Endodermal cell (in vitro differentiated cells): ENCODE measurements around the gene SLC9C1. TPM values are rescaled to one million over a fixed set of nuclear protein-coding genes. Genes with fewer than 3 reads are reported as not detected.
A peak's percentile ranks its signal among the peaks of the same experiment; 100 is the strongest.

Source experiments
- DNase-seq: peaks from one replicate; pipeline ENCODE4 v3.0.0-alpha.2; 2017
- H3K27ac ChIP-seq: 2 replicates; pipeline ENCODE4 v1.5.1; 2013; ENCODE audit warnings: mild to moderate bottlenecking, low read depth, low read length, moderate library complexity
- H3K27me3 ChIP-seq: 2 replicates; pipeline ENCODE4 v1.6.1; 2013; ENCODE audit warnings: mild to moderate bottlenecking, low read length, moderate library complexity; ENCODE audit not compliant: insufficient read depth, control insufficient read depth, poor library complexity, severe bottlenecking
- H3K36me3 ChIP-seq: 2 replicates; pipeline ENCODE4 v1.7.0; 2013; ENCODE audit warnings: mild to moderate bottlenecking, low read length, moderate library complexity; ENCODE audit not compliant: control insufficient read depth, insufficient read depth
- H3K4me1 ChIP-seq: one replicate; pipeline ENCODE4 v1.7.0; 2013; ENCODE audit warnings: low read length; ENCODE audit not compliant: control insufficient read depth, insufficient read depth
- H3K4me3 ChIP-seq: 2 replicates; pipeline ENCODE4 v1.5.1; 2013; ENCODE audit warnings: mild to moderate bottlenecking, low read length, moderate library complexity
- H3K9ac ChIP-seq: 2 replicates; pipeline ENCODE4 v1.6.1; 2013; ENCODE audit warnings: mild to moderate bottlenecking, low read length, moderate library complexity; ENCODE audit not compliant: poor library complexity, severe bottlenecking; ENCODE audit errors: extremely low read depth
- H3K9me3 ChIP-seq: 2 replicates; pipeline ENCODE4 v1.6.1; 2013; ENCODE audit warnings: mild to moderate bottlenecking, low read length, moderate library complexity; ENCODE audit not compliant: control insufficient read depth
- H3K27ac Mint-ChIP-seq: 2 replicates; pipeline ENCODE4 v1.8.0; 2020; ENCODE audit warnings: mixed read lengths
- H3K27me3 Mint-ChIP-seq: 2 replicates; pipeline ENCODE4 v1.8.0; 2021; ENCODE audit warnings: mild to moderate bottlenecking, mixed read lengths; ENCODE audit not compliant: insufficient read depth
- H3K36me3 Mint-ChIP-seq: 2 replicates; pipeline ENCODE4 v1.8.0; 2020; ENCODE audit warnings: low read depth, mixed read lengths
- H3K4me1 Mint-ChIP-seq: 2 replicates; pipeline ENCODE4 v1.8.0; 2020; ENCODE audit warnings: mixed read lengths
- H3K4me3 Mint-ChIP-seq: 2 replicates; pipeline ENCODE4 v1.8.0; 2020; ENCODE audit warnings: mild to moderate bottlenecking, moderate library complexity, mixed read lengths
- H3K9me3 Mint-ChIP-seq: 2 replicates; pipeline ENCODE4 v1.8.0; 2020; ENCODE audit warnings: mild to moderate bottlenecking, mixed read lengths
- CTCF ChIP-seq: fragments of 200-600 bp; sonication (generic); conservative IDR thresholded peaks from 2 replicates; pipeline ENCODE4 v1.5.0; 2021; ENCODE audit warnings: antibody characterized with exemption, mild to moderate bottlenecking
- WGBS, 2 experiments: methylation state at CpG; one replicate each; pipeline versions ENCODE4 v1.1.5 to v1.1.7; 2013; ENCODE audit warnings: missing lambda C conversion rate in 2 of 2, mixed read lengths in 1 of 2; ENCODE audit not compliant: insufficient coverage in 1 of 2, insufficient read length in 1 of 2; 5-methylcytosine and 5-hydroxymethylcytosine counted together
- total RNA-seq, 2 donors: library from RNA; stranded (reverse); fragmentation: NEBNext Ultra II Directional in 1 of 2; extraction: Animal tissue kit (Norgen Biotek cat#: 25700) in 1 of 2; gene quantifications; 2 replicates in 1 of 2; 3 replicates in 1 of 2; pipeline ENCODE4 v1.2.1, GENCODE V29; 2021

SLC9C1 gene
- total RNA-seq, 2 donors from 2014 or later = 0.24 to 0.66 TPM

- peaks cover 8% of the 10 kb centered on the region for H3K4me1 ChIP-seq
- no peaks in the 10 kb centered on the region for H3K27me3 Mint-ChIP-seq
- WGBS, 2 experiments = 88 to 90% methylated on average over 8 to 10 of the region's 10 CpGs
- H3K4me3 Mint-ChIP-seq = no peak overlapping the region
- TF ChIP-seq CTCF = no peak
- no peak overlapping the region for H3K9ac ChIP-seq
- H3K9me3 Mint-ChIP-seq = no peaks in the 10 kb centered on the region
- H3K36me3 ChIP-seq = no peaks in the 10 kb centered on the region
- no peak overlapping the region for H3K27ac ChIP-seq
- peak overlapping the region; percentile 84 for H3K27ac Mint-ChIP-seq
- no peaks in the 10 kb centered on the region for H3K9me3 ChIP-seq
- no peak overlapping the region for H3K4me3 ChIP-seq
- DNase-seq = no peak
- H3K4me1 Mint-ChIP-seq = peaks cover 40% of the 10 kb centered on the region
- H3K27me3 ChIP-seq = no peaks in the 10 kb centered on the region
- H3K36me3 Mint-ChIP-seq = no peaks in the 10 kb centered on the region
These were observed 166.2 kb downstream of the SLC9C1 start for GRCh38 chr3:112127522-112128494.

GRCh38 chr3:112126511-112126911 is 167.5 kb downstream of the SLC9C1 start:
- DNase-seq = peak; percentile 74
- no peak overlapping the region for H3K4me3 Mint-ChIP-seq
- H3K9me3 ChIP-seq = no peaks in the 10 kb centered on the region
- 22 to 44% methylated on average over 1 of the region's 1 CpG for WGBS, 2 experiments
- peaks cover 8% of the 10 kb centered on the region for H3K4me1 ChIP-seq
- H3K4me3 ChIP-seq = no peak overlapping the region
- TF ChIP-seq CTCF = no peak
- no peaks in the 10 kb centered on the region for H3K27me3 Mint-ChIP-seq
- H3K4me1 Mint-ChIP-seq = peaks cover 40% of the 10 kb centered on the region
- H3K27ac ChIP-seq = peak overlapping the region; percentile 61
- H3K36me3 ChIP-seq = peaks cover 7% of the 10 kb centered on the region
- no peaks in the 10 kb centered on the region for H3K9me3 Mint-ChIP-seq
- H3K27ac Mint-ChIP-seq = peak overlapping the region; percentile 84
- no peaks in the 10 kb centered on the region for H3K36me3 Mint-ChIP-seq
- H3K27me3 ChIP-seq = no peaks in the 10 kb centered on the region
- H3K9ac ChIP-seq = peak overlapping the region; percentile 21

- H3K4me1 ChIP-seq = peaks cover 8% of the 10 kb centered on the region
- WGBS, 2 experiments = 82 to 100% methylated on average over 2 to 5 of the region's 5 CpGs
- Mint-ChIP-seq H3K36me3 (no peaks in the 10 kb centered on the region), H3K27me3 (no peaks in the 10 kb centered on the region), H3K9me3 (no peaks in the 10 kb centered on the region), H3K4me3 (no peak overlapping the region), H3K4me1 (peaks cover 40% of the 10 kb centered on the region), H3K27ac (peak overlapping the region; percentile 6)
- no peak for DNase-seq
- H3K27me3 ChIP-seq = no peaks in the 10 kb centered on the region
- H3K4me3 ChIP-seq = no peak overlapping the region
- no peaks in the 10 kb centered on the region for H3K9me3 ChIP-seq
- H3K9ac ChIP-seq = no peak overlapping the region
- peaks cover 10% of the 10 kb centered on the region for H3K36me3 ChIP-seq
- H3K27ac ChIP-seq = no peak overlapping the region
- TF ChIP-seq CTCF = no peak
These were observed 169.0 kb downstream of the SLC9C1 start for GRCh38 chr3:112124907-112125607.
